KOPT-K1 (cell line): ENCODE measurements around the gene ARID4B.
A peak's percentile ranks its signal among the peaks of the same experiment; 100 is the strongest.

Experiments
- H3K27ac ChIP-seq: fragments of 200-600 bp; sonication (generic); 2 replicates; pipeline ENCODE4 v1.5.1; 2016; ENCODE audit warnings: antibody characterized with exemption, mild to moderate bottlenecking, low read depth, low read length; ENCODE audit not compliant: poor library complexity, severe bottlenecking
- H3K36me3 ChIP-seq: fragments of 200-600 bp; sonication (generic); 2 replicates; pipeline ENCODE4 v1.5.1; 2017; ENCODE audit warnings: antibody characterized with exemption, mild to moderate bottlenecking, low read length, moderate library complexity; ENCODE audit not compliant: insufficient read depth
- H3K9me3 ChIP-seq: fragments of 200-600 bp; sonication (generic); 2 replicates; pipeline ENCODE4 v1.5.1; 2017; ENCODE audit warnings: antibody characterized with exemption, low read length, mild to moderate bottlenecking; ENCODE audit not compliant: insufficient read depth, poor library complexity, severe bottlenecking

ARID4B gene

GRCh38 chr1:235142991-235143390 is 185.0 kb downstream of the ARID4B start:
- Histone ChIP-seq H3K27ac (no peak overlapping the region), H3K36me3 (peaks cover 91% of the 10 kb centered on the region)

GRCh38 chr1:235139315-235139714 is 188.7 kb downstream of the ARID4B start:
- H3K36me3 ChIP-seq, result peaks cover 91% of the 10 kb centered on the region
- no peak overlapping the region for H3K27ac ChIP-seq
- no peaks in the 10 kb centered on the region for H3K9me3 ChIP-seq

More at GRCh38 chr1:235142991-235143390, 185.0 kb downstream of the ARID4B start:
- H3K9me3 ChIP-seq, result no peaks in the 10 kb centered on the region

GRCh38 chr1:235138821-235139220 is 189.2 kb downstream of the ARID4B start:
- Histone ChIP-seq H3K9me3 (no peaks in the 10 kb centered on the region), H3K27ac (no peak overlapping the region), H3K36me3 (peaks cover 91% of the 10 kb centered on the region)

- H3K27ac ChIP-seq, result no peak overlapping the region
- H3K36me3 ChIP-seq, result peaks cover 95% of the 10 kb centered on the region
- H3K9me3 ChIP-seq, result no peaks in the 10 kb centered on the region
Observed at GRCh38 chr1:235136111-235136510, 191.9 kb downstream of the ARID4B start.

GRCh38 chr1:235134171-235134570 is 193.8 kb downstream of the ARID4B start:
- Histone ChIP-seq H3K27ac (no peak overlapping the region), H3K36me3 (peaks cover 92% of the 10 kb centered on the region), H3K9me3 (no peaks in the 10 kb centered on the region)

GRCh38 chr1:235133086-235133485 is 194.9 kb downstream of the ARID4B start:
- H3K27ac ChIP-seq, result no peak overlapping the region
- H3K9me3 ChIP-seq, result no peaks in the 10 kb centered on the region
- H3K36me3 ChIP-seq, result peaks cover 81% of the 10 kb centered on the region

GRCh38 chr1:235131961-235132360 is 196.0 kb downstream of the ARID4B start:
- Histone ChIP-seq H3K9me3 (no peaks in the 10 kb centered on the region), H3K27ac (no peak overlapping the region), H3K36me3 (peaks cover 74% of the 10 kb centered on the region)

- no peak overlapping the region for H3K27ac ChIP-seq
- H3K9me3 ChIP-seq, result no peaks in the 10 kb centered on the region
- H3K36me3 ChIP-seq, result peaks cover 74% of the 10 kb centered on the region
Observed at GRCh38 chr1:235130766-235131270, 197.2 kb downstream of the ARID4B start.

- peaks cover 73% of the 10 kb centered on the region for H3K36me3 ChIP-seq
- no peaks in the 10 kb centered on the region for H3K9me3 ChIP-seq
- peak overlapping the region; percentile 91 for H3K27ac ChIP-seq
Observed at GRCh38 chr1:235129774-235130570, 198.0 kb downstream of the ARID4B start.

GRCh38 chr1:235128456-235129328 is 199.3 kb downstream of the ARID4B start, which contains the start of gene TOMM20:
TSS of gene TOMM20 (minus strand) at chr1:235128837. CDS start at chr1:235128715, 122 bp downstream.
- Histone ChIP-seq H3K9me3 (no peaks in the 10 kb centered on the region), H3K27ac (peak within 1 kb of the TSS; percentile 91), H3K36me3 (peaks cover 73% of the 10 kb centered on the region)

GRCh38 chr1:235127732-235128455 is 200.1 kb downstream of the ARID4B start:
- H3K36me3 ChIP-seq, result peaks cover 73% of the 10 kb centered on the region
- peak overlapping the region; percentile 91 for H3K27ac ChIP-seq

GRCh38 chr1:235127203-235127602 is 200.8 kb downstream of the ARID4B start:
- peaks cover 73% of the 10 kb centered on the region for H3K36me3 ChIP-seq
- H3K27ac ChIP-seq, result peak overlapping the region; percentile 91
- H3K9me3 ChIP-seq, result no peaks in the 10 kb centered on the region

More at GRCh38 chr1:235127732-235128455, 200.1 kb downstream of the ARID4B start:
- H3K9me3 ChIP-seq, result no peaks in the 10 kb centered on the region

- H3K9me3 ChIP-seq, result no peaks in the 10 kb centered on the region
- H3K27ac ChIP-seq, result no peak overlapping the region
- peaks cover 77% of the 10 kb centered on the region for H3K36me3 ChIP-seq
Observed at GRCh38 chr1:235124665-235125064, 203.3 kb downstream of the ARID4B start.

GRCh38 chr1:235124111-235124510 is 203.9 kb downstream of the ARID4B start:
- H3K9me3 ChIP-seq, result no peaks in the 10 kb centered on the region
- peaks cover 82% of the 10 kb centered on the region for H3K36me3 ChIP-seq
- H3K27ac ChIP-seq, result no peak overlapping the region
